Sigmoid colon (tissue), 7 donors: Measurements from ENCODE around the gene EPHA4. TPM values are rescaled to one million over a fixed set of nuclear protein-coding genes. Genes with fewer than 3 reads are reported as not detected.

ENCODE experiments used
- DNase-seq: peaks from one replicate; pipeline ENCODE4 v3.0.0-alpha.2; 2019
- H3K27ac ChIP-seq, 4 donors: fragments of 200-600 bp; sonication (generic); one replicate each; pipeline ENCODE4 v1.5.1; 2016 to 2019; ENCODE audit warnings: mild to moderate bottlenecking in 1 of 4
- H3K27me3 ChIP-seq, 3 donors: fragments of 200-600 bp; sonication (generic); one replicate each; pipeline ENCODE4 v1.5.1; 2019; ENCODE audit warnings: mild to moderate bottlenecking in 1 of 3
- H3K36me3 ChIP-seq, 4 donors: fragments of 200-600 bp; sonication (generic); one replicate each; pipeline ENCODE4 v1.5.1; 2016 to 2019
- H3K4me1 ChIP-seq, 4 donors: fragments of 200-600 bp; sonication (generic); one replicate each; pipeline ENCODE4 v1.5.1; 2017 to 2019
- H3K4me3 ChIP-seq, 4 donors: fragments of 200-600 bp; sonication (generic); one replicate each; pipeline ENCODE4 v1.5.1; 2017 to 2019; ENCODE audit warnings: mild to moderate bottlenecking in 2 of 4, moderate library complexity in 1 of 4
- H3K9me3 ChIP-seq, 4 donors: fragments of 200-600 bp in 3 of 4; sonication (generic) in 3 of 4; one replicate each; pipeline versions ENCODE4 v1.5.1 to v1.6.1; 2013 to 2019
- CTCF ChIP-seq, 4 experiments: fragments of 450-650 bp in 3 of 4; fragments of 200-600 bp in 1 of 4; IDR thresholded peaks; one replicate each; pipeline ENCODE4 v1.5.1; 2016 to 2019; ENCODE audit warnings: antibody characterized with exemption in 4 of 4, mild to moderate bottlenecking in 3 of 4, moderate library complexity in 2 of 4
- EP300 ChIP-seq, 4 donors: sonication (generic); formaldehyde crosslinking; IDR thresholded peaks; one replicate each; pipeline ENCODE4 v1.6.1; 2017; ENCODE audit warnings: antibody characterized with exemption in 4 of 4
- POLR2A ChIP-seq, 2 donors: fragments of 450-650 bp; IDR thresholded peaks; one replicate each; pipeline ENCODE4 v1.6.1; 2016; ENCODE audit warnings: antibody characterized with exemption in 2 of 2, mild to moderate bottlenecking in 2 of 2, moderate library complexity in 2 of 2
- POLR2AphosphoS5 ChIP-seq, 4 donors: sonication (generic); formaldehyde crosslinking; IDR thresholded peaks; one replicate each; pipeline ENCODE4 v1.6.1; 2017; ENCODE audit warnings: antibody characterized with exemption in 4 of 4
- whole genome bisulfite sequencing, 2 donors: extraction: QIAGEN DNeasy Blood & Tissue Kit; methylation state at CpG; one replicate each; pipeline ENCODE4 v1.1.7; 2013; 5-methylcytosine and 5-hydroxymethylcytosine counted together
- intact Hi-C: fragments of 100-400 bp; cut with DNase I; formaldehyde crosslinking; loops from one replicate; pipeline ENCODE4 v1.15.1; 2023
- polyA plus RNA-seq, 3 donors: library from polyadenylated mRNA; stranded (reverse); fragments of 200-250 nt; gene quantifications; one replicate each; pipeline ENCODE4 v1.2.3, GENCODE V29; 2013
- total RNA-seq, 4 donors: library from RNA; depleted of rRNA; stranded (reverse); fragments of >200 nt; gene quantifications; one replicate each; pipeline ENCODE4 v1.1.0, GENCODE V29; 2016
- donor health status: healthy with polysubstance abuse.
- donor health status: Bipolar disorder and iron deficiency.
- donor health status: healthy.

EPHA4 gene
- total and polyA plus RNA-seq, 7 donors, result 1.2 to 50.7 (median 26.9) TPM

- no peaks in the 10 kb centered on the region for H3K9me3 ChIP-seq
- no peaks in the 10 kb centered on the region for H3K36me3 ChIP-seq
- intact Hi-C loops, result no loop called here
- no peak overlapping the region for H3K27ac ChIP-seq
- no peaks in the 10 kb centered on the region for H3K27me3 ChIP-seq
- DNase-seq, result no peak
- peaks cover 0 to 35% (median 26%) of the 10 kb centered on the region in 4 donors for H3K4me1 ChIP-seq
- 79 to 84% methylated on average over 2 of the region's 2 CpGs for WGBS, 2 donors
- no peak overlapping the region for H3K4me3 ChIP-seq
- TF ChIP-seq EP300 (IDR thresholded peaks at IDR 0.05) (no peak), CTCF (IDR thresholded peaks at IDR 0.05) (no peak), POLR2A (IDR thresholded peaks at IDR 0.05) (no peak), POLR2AphosphoS5 (IDR thresholded peaks at IDR 0.05) (no peak)
Observed at GRCh38 chr2:221464971-221465370, 107.1 kb downstream of the EPHA4 start.

- H3K4me3 ChIP-seq, result no peak overlapping the region
- no peak for DNase-seq
- peaks cover 0 to 34% (median 28%) of the 10 kb centered on the region in 4 donors for H3K4me1 ChIP-seq
- H3K27me3 ChIP-seq, result no peaks in the 10 kb centered on the region
- H3K27ac ChIP-seq, result no peak overlapping the region
- TF ChIP-seq CTCF (IDR thresholded peaks at IDR 0.05), result no peak
- no peak for TF ChIP-seq POLR2A (IDR thresholded peaks at IDR 0.05)
- TF ChIP-seq EP300 (IDR thresholded peaks at IDR 0.05), result no peak
- TF ChIP-seq POLR2AphosphoS5 (IDR thresholded peaks at IDR 0.05), result no peak
- no peaks in the 10 kb centered on the region for H3K36me3 ChIP-seq
- no peaks in the 10 kb centered on the region for H3K9me3 ChIP-seq
- intact Hi-C loops, result no loop called here
- 37 to 51% methylated on average over 3 of the region's 3 CpGs for WGBS, 2 donors
Observed at GRCh38 chr2:221463241-221463896, 108.7 kb downstream of the EPHA4 start.

DNA sequence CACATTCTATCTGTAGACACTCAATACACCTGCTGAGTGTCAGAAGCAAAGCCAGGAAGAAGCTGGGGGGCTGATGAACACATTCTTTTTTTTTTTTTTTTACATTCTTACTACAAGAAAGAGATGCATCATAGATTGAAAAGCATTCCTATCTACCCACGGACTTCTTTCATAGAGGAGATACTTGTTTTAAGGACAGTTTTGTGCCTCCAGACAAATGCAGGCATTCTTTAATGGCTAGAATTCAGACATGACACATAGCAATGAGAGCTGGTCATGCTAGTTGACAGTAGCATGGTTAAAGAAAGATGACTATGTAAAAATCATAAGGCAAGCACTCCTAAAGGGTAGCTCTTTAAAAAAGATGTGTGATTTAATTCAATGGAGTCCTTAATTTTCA, 110.2 kb downstream of the EPHA4 start:
- intact Hi-C loops, result no loop called here
- DNase-seq, result no peak
- Histone ChIP-seq H3K27ac (no peak overlapping the region), H3K9me3 (no peaks in the 10 kb centered on the region), H3K27me3 (no peaks in the 10 kb centered on the region), H3K36me3 (no peaks in the 10 kb centered on the region), H3K4me3 (no peak overlapping the region), H3K4me1 (peaks cover 0 to 23% (median 21%) of the 10 kb centered on the region in 4 donors)
- no peak for TF ChIP-seq POLR2A (IDR thresholded peaks at IDR 0.05)
- TF ChIP-seq EP300 (IDR thresholded peaks at IDR 0.05), result no peak
- no peak for TF ChIP-seq POLR2AphosphoS5 (IDR thresholded peaks at IDR 0.05)
- no peak for TF ChIP-seq CTCF (IDR thresholded peaks at IDR 0.05)
- WGBS, 2 donors, result 93 to 96% methylated on average over 1 of the region's 1 CpG

- H3K36me3 ChIP-seq, result peaks cover 0 to 11% (median 0%) of the 10 kb centered on the region in 4 donors
- DNase-seq, result no peak
- TF ChIP-seq POLR2A (IDR thresholded peaks at IDR 0.05) (no peak), CTCF (IDR thresholded peaks at IDR 0.05) (no peak), POLR2AphosphoS5 (IDR thresholded peaks at IDR 0.05) (no peak), EP300 (IDR thresholded peaks at IDR 0.05) (no peak)
- H3K4me3 ChIP-seq, result no peak overlapping the region
- intact Hi-C loops, result no loop called here
- H3K4me1 ChIP-seq, result peaks cover 0 to 17% (median 13%) of the 10 kb centered on the region in 4 donors
- no peaks in the 10 kb centered on the region for H3K9me3 ChIP-seq
- no peaks in the 10 kb centered on the region for H3K27me3 ChIP-seq
- H3K27ac ChIP-seq, result no peak overlapping the region
- 72 to 88% methylated on average over 2 of the region's 2 CpGs for WGBS, 2 donors
Observed at GRCh38 chr2:221460136-221460535, 112.0 kb downstream of the EPHA4 start.

DNA sequence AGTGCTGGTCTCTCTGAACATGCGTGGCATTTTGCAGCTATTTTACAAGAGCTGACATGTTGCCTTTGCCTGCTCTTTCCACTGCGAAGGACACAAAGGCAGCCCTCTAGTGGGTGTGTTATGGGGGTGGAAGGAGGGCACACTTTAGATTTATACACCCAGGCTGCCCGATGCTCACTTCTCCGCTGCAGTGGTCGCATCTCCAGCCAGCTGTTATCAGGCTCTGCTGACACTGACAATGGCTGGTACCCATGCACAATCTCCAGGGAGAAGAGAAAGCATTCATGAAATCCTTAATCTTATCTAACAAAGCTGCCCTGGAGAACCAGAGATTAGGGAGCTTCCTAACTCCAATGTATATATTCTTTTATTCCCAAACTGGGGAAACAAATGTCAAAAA, 113.5 kb downstream of the EPHA4 start:
- no peak for DNase-seq
- 89 to 91% methylated on average over 5 of the region's 5 CpGs for WGBS, 2 donors
- Histone ChIP-seq H3K4me3 (no peak overlapping the region), H3K36me3 (peaks cover 0 to 25% (median 2%) of the 10 kb centered on the region in 4 donors), H3K27ac (no peak overlapping the region), H3K27me3 (no peaks in the 10 kb centered on the region), H3K4me1 (peaks cover 0 to 16% (median 6%) of the 10 kb centered on the region in 4 donors), H3K9me3 (no peaks in the 10 kb centered on the region)
- intact Hi-C loops, result no loop called here
- no peak for TF ChIP-seq POLR2A (IDR thresholded peaks at IDR 0.05)
- TF ChIP-seq POLR2AphosphoS5 (IDR thresholded peaks at IDR 0.05), result no peak
- no peak for TF ChIP-seq CTCF (IDR thresholded peaks at IDR 0.05)
- TF ChIP-seq EP300 (IDR thresholded peaks at IDR 0.05), result no peak
